ENCODE results near the gene CHN2. TPM values are rescaled to one million over a fixed set of nuclear protein-coding genes. Genes with fewer than 3 reads are reported as not detected.
A peak's percentile ranks its signal among the peaks of the same experiment; 100 is the strongest.

Gene CHN2
- total RNA-seq, 1 experiment from 2014 or later: 0.15 TPM

DNA sequence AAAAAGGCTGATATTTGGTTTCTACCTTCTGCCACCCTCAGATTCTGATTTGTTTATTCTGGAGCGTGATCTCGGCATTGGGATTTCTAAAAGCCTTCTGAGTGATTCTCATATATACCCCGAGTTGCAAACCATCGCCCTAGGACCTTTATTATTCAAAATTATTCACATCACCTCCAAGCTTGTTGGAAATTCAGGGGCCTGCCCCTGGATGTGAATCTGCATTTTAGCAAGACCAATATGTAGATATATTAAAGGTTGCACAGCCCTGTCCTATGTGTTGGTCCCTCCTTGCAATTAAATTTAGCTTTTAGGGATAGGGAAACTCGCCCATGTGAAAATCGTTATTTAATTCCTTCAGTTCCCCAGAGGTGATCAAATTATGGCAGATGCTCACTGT lies 9.0 kb upstream of the CHN2 start:
- Histone ChIP-seq H3K36me3 (ENCODE audit: control insufficient read depth, insufficient read depth, low read length) (no peaks in the 10 kb centered on the region), H3K4me3 (ENCODE audit: low read depth in 2 of 2, low read length in 2 of 2) (no peak overlapping the region), H3K4me1 (ENCODE audit: control insufficient read depth, insufficient read depth, low read length) (no peaks in the 10 kb centered on the region), H3K9me3 (ENCODE audit: control insufficient read depth, insufficient read depth, low read depth, low read length) (no peaks in the 10 kb centered on the region), H3K27ac (ENCODE audit: low read length) (no peak overlapping the region), H3K27me3 (ENCODE audit: control insufficient read depth, insufficient read depth, low read length) (peaks cover 15% of the 10 kb centered on the region)
- no TSS peak for BruUV-seq (replicated peaks)
- ATAC-seq: no peak
- no peak for DNase-seq (ENCODE audit: low read depth, low spot score)
- in situ Hi-C loops (cut with HindIII; ENCODE audit: low pct_unique_long_range_greater_than_20kb, low sequenced_read_pairs): no loop called here
- CTCF ChIA-PET: no interaction called here
- POLR2A ChIA-PET: no interaction called here
- intact Hi-C loops (cut with micrococcal nuclease; ENCODE audit: unreplicated experiment): loop anchor here (5.0 kb wide), 1 partner anchor 222 kb away; no protein-coding TSS in a partner anchor
- TF ChIP-seq SIN3A (IDR thresholded peaks at IDR 0.05; ENCODE audit: borderline replicate concordance, insufficient read depth, low read depth, low read length) (no peak), TCF7L2 (IDR thresholded peaks at IDR 0.05; ENCODE audit: low read depth, low read length) (no peak), CTCF (IDR thresholded peaks at IDR 0.05) (no peak), POLR2AphosphoS5 (IDR thresholded peaks at IDR 0.05; ENCODE audit: low read depth, low read length) (no peak)
- TF ChIP-seq, protein P1, sequence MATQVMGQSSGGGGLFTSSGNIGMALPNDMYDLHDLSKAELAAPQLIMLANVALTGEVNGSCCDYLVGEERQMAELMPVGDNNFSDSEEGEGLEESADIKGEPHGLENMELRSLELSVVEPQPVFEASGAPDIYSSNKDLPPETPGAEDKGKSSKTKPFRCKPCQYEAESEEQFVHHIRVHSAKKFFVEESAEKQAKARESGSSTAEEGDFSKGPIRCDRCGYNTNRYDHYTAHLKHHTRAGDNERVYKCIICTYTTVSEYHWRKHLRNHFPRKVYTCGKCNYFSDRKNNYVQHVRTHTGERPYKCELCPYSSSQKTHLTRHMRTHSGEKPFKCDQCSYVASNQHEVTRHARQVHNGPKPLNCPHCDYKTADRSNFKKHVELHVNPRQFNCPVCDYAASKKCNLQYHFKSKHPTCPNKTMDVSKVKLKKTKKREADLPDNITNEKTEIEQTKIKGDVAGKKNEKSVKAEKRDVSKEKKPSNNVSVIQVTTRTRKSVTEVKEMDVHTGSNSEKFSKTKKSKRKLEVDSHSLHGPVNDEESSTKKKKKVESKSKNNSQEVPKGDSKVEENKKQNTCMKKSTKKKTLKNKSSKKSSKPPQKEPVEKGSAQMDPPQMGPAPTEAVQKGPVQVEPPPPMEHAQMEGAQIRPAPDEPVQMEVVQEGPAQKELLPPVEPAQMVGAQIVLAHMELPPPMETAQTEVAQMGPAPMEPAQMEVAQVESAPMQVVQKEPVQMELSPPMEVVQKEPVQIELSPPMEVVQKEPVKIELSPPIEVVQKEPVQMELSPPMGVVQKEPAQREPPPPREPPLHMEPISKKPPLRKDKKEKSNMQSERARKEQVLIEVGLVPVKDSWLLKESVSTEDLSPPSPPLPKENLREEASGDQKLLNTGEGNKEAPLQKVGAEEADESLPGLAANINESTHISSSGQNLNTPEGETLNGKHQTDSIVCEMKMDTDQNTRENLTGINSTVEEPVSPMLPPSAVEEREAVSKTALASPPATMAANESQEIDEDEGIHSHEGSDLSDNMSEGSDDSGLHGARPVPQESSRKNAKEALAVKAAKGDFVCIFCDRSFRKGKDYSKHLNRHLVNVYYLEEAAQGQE (IDR thresholded peaks at IDR 0.05; ENCODE audit: insufficient read depth in 1 of 2, low read depth in 2 of 2, low read length in 1 of 2): no peak

GRCh38 chr7:29189743-29190201 lies 4.8 kb upstream of the CHN2 start:
- no peaks in the 10 kb centered on the region for H3K36me3 ChIP-seq (ENCODE audit: control insufficient read depth, insufficient read depth, low read length)
- POLR2A ChIA-PET: no interaction called here
- intact Hi-C loops (cut with micrococcal nuclease; ENCODE audit: unreplicated experiment): loop anchor here (5.0 kb wide), 1 partner anchor 218 kb away; no protein-coding TSS in a partner anchor

More at GRCh38 chr7:29189743-29190201, 4.8 kb upstream of the CHN2 start:
- H3K27ac ChIP-seq (ENCODE audit: low read length): no peak overlapping the region
- CTCF ChIA-PET: interaction anchor here (0.6 to 1.7 kb wide), 7 partner anchors 14 to 368 kb away, joined by 3 to 9 read pairs (median 3); no protein-coding TSS in a partner anchor
- H3K9me3 ChIP-seq (ENCODE audit: control insufficient read depth, insufficient read depth, low read depth, low read length): no peaks in the 10 kb centered on the region
- ATAC-seq: peak; percentile 87
- TF ChIP-seq CTCF (IDR thresholded peaks at IDR 0.05) (peak; percentile 97), POLR2AphosphoS5 (IDR thresholded peaks at IDR 0.05; ENCODE audit: low read depth, low read length) (no peak)
- in situ Hi-C loops (cut with HindIII; ENCODE audit: low pct_unique_long_range_greater_than_20kb, low sequenced_read_pairs): no loop called here
- no peak overlapping the region for H3K4me3 ChIP-seq (ENCODE audit: low read depth in 2 of 2, low read length in 2 of 2)
- no peaks in the 10 kb centered on the region for H3K4me1 ChIP-seq (ENCODE audit: control insufficient read depth, insufficient read depth, low read length)
- BruUV-seq (replicated peaks): no TSS peak
- peaks cover 35% of the 10 kb centered on the region for H3K27me3 ChIP-seq (ENCODE audit: control insufficient read depth, insufficient read depth, low read length)
- peak; percentile 10 for DNase-seq (ENCODE audit: low read depth, low spot score)

Data from Panc1 (cell line).